OCI-M2 (cell line): ENCODE data around the gene EFNB1.

Source experiments
- DNase-seq: peaks from one replicate; lab custom pipeline; 2025; ENCODE audit not compliant: unreplicated experiment; lab: John Stamatoyannopoulos, UW

Gene EFNB1

DNA sequence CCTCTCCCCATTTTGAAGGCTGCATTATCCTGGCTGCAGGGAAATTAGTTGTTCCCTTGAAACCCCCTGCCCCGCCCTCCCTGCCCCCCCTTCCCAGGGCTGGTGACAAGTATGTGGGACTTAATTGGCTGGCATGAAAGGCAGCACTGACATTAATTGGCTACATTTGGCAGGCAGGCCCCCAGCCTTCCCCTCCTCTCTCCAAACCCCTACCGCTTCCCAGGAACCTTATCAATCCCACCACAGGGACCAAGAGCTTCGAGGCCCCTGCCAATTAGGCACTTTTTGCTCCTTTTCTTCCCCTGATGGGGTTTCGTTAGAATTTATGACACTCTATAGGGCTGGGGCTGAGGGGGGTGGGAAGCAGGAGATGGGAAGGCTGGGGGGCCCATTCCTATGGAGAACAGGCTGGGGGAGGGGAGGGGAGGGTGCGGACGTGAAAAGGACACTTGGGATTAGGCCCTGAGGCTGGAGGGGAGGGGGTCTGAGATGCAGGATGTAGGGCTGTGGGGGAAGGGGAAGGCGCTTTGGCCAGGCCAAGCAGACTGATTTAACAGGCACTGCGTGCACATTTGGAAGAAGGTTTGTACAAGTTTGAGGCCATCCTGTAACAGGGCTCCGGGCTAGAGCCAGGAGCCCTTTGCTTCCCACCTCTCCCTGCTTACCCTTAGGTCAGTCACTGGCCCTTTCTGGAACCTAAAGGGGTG lies 52.2 kb downstream of the EFNB1 start:
- no peak for DNase-seq

DNA sequence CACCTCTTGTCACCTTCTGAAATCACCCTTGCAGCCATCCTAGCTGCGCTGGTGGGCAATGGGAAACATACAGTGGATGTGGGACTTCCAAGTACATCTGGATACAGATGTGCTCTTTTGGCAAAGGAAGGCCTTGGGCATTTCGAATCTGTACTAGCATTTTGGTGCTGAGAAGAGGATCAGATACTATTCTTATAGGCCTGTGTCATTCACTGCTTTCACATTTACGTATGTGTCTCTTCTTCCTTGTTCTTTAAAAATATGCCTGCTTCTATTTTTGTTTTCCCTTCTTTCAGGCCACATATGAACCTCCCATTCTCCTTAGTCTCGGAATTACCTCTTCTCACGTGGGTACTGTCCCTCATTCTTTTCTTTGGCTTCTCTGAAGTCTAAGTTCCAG lies 53.1 kb downstream of the EFNB1 start:
- DNase-seq, result no peak

DNA sequence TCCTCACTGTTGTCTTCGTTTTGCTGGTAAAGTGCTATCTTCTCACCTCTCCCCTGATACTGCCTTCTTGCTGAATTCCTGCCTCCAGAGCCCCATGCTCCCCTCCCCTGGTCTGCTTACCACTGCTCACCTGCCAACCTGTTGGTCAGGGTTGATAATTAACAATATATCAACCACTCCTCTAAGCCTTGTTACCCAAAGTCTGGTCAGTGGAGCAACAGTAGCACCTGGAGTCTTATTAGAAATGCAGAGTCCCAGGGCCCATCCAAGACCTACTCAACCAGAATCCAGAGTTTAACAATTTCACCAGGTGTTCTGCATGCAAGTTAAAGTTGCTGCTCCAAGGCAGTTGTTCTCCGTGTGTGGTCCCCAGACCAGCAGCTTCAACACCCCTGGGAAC lies 55.0 kb downstream of the EFNB1 start:
- no peak for DNase-seq

DNA sequence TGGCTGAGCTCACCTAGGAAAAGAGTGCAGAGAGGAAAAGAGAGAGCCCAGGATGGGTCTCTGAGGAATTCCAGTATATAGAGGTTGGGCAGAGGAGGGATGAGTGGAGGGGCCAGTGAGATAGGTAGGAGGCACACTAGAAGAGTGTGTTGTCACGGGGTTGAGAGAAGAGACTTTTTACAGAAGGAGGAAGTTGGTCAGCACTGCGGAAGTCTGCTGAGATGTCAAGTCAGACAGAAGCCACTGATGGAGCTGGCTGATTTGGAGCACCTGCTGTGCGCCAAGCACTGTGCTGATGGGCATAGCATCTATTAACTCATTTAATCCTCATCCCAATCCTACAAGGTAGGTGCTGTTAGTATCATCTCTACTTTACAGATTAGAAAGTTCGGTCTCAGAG lies 60.4 kb downstream of the EFNB1 start:
- no peak for DNase-seq
